ENCODE data around the gene NEURL3. TPM values are rescaled to one million over a fixed set of nuclear protein-coding genes. Genes with fewer than 3 reads are reported as not detected.

The NEURL3 gene
- total RNA-seq, 4 donors from 2014 or later, result not detected

DNA sequence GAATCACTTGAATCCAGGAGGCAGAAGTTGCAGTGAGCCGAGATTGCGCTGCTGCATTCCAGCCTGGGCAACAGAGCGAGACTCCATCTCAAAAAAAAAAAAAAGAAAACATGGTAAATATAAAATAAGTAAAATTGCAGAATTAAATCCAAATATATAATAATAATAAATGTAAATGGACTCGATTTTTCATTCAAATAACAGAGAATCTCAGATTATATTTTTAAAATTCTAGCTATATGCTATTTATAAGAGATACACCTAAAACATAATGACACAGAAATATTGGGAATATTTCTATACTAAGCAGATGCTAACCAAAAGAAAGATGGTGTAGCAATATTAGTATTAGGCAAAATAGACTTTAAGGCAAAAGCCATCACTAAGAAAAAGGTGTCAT is 15.1 kb upstream of the NEURL3 start:
- no peaks in the 10 kb centered on the region for H3K36me3 ChIP-seq
- H3K4me1 ChIP-seq, result no peaks in the 10 kb centered on the region
- no peak overlapping the region for H3K4me3 ChIP-seq
- no peaks in the 10 kb centered on the region for H3K27me3 ChIP-seq
- WGBS, 2 donors (ENCODE audit: low coverage in 1 of 2), result 81 to 84% methylated on average over 4 of the region's 4 CpGs
- ATAC-seq, result no peak
- H3K27ac ChIP-seq, result no peak overlapping the region
- TF ChIP-seq POLR2AphosphoS5 (IDR thresholded peaks at IDR 0.05), result no peak
- TF ChIP-seq POLR2A (IDR thresholded peaks at IDR 0.05), result no peak
- TF ChIP-seq CTCF (IDR thresholded peaks at IDR 0.05), result no peak
- no peak for TF ChIP-seq EP300 (IDR thresholded peaks at IDR 0.05)
- H3K9me3 ChIP-seq, result peaks cover 0 to 8% (median 0%) of the 10 kb centered on the region in 3 donors

DNA sequence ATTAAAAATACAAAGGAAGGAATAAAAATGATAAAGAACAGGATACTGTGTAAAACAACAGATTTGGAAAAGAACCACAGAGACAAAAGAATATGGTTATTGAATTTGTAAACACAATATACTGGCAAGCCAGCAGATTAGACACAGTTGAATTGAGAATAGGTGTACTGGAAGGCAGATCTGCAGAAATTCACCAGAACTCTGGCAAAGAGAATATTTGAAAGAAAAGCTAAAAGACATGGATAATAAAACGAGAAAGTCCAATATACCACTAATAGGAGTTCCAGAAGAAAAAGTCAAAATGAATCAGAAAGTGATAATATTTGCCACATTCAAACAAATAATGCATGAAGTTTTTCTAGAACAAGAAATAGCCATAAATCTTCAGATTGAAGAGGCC is 11.9 kb upstream of the NEURL3 start:
- H3K27me3 ChIP-seq, result no peaks in the 10 kb centered on the region
- H3K4me3 ChIP-seq, result no peak overlapping the region
- TF ChIP-seq POLR2AphosphoS5 (IDR thresholded peaks at IDR 0.05) (no peak), CTCF (IDR thresholded peaks at IDR 0.05) (no peak), EP300 (IDR thresholded peaks at IDR 0.05) (no peak), POLR2A (IDR thresholded peaks at IDR 0.05) (no peak)
- H3K4me1 ChIP-seq, result no peaks in the 10 kb centered on the region
- WGBS, 2 donors (ENCODE audit: low coverage in 1 of 2), result 90% methylated on average over 1 of the region's 1 CpG; no CpG with 5 or more reads in 1 of the 2 donors
- H3K27ac ChIP-seq, result no peak overlapping the region
- H3K9me3 ChIP-seq, result peaks cover 0 to 8% (median 0%) of the 10 kb centered on the region in 3 donors
- no peak for ATAC-seq
- no peaks in the 10 kb centered on the region for H3K36me3 ChIP-seq

DNA sequence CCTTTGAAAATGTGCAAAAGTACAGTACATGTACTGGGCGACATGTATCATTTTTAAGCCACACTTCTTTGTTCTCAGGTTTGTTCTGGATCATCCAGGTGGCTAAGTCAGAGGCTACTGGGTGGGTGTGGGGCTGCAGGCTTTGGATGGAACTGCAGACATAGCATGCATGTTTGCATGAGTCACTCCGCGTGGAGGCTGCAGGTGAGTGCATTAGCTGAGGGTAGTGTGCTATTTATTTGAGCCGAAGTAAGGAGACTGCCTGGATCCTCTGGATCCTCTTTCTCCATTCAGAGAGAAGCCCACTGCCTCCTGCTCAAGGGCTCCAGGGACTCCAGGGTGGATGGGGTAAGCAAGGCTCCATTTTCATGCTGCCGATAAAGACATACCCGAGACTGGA is 9.4 kb upstream of the NEURL3 start:
- H3K27me3 ChIP-seq, result no peaks in the 10 kb centered on the region
- no peak overlapping the region for H3K27ac ChIP-seq
- no peak for TF ChIP-seq EP300 (IDR thresholded peaks at IDR 0.05)
- TF ChIP-seq POLR2AphosphoS5 (IDR thresholded peaks at IDR 0.05), result no peak
- no peak for TF ChIP-seq CTCF (IDR thresholded peaks at IDR 0.05)
- TF ChIP-seq POLR2A (IDR thresholded peaks at IDR 0.05), result no peak
- H3K4me1 ChIP-seq, result peaks cover 0 to 4% (median 0%) of the 10 kb centered on the region in 3 donors
- peaks cover 0 to 8% (median 0%) of the 10 kb centered on the region in 3 donors for H3K9me3 ChIP-seq
- 93% methylated on average over 3 to 5 of the region's 6 CpGs for WGBS, 2 donors (ENCODE audit: low coverage in 1 of 2)
- H3K4me3 ChIP-seq, result no peak overlapping the region
- H3K36me3 ChIP-seq, result no peaks in the 10 kb centered on the region
- ATAC-seq, result no peak

GRCh38 chr2:96512341-96512740 is 7.2 kb upstream of the NEURL3 start:
- Histone ChIP-seq H3K36me3 (no peaks in the 10 kb centered on the region), H3K27ac (no peak overlapping the region), H3K4me1 (peaks cover 0 to 25% (median 5%) of the 10 kb centered on the region in 3 donors), H3K9me3 (peaks cover 0 to 7% (median 0%) of the 10 kb centered on the region in 3 donors), H3K4me3 (no peak overlapping the region), H3K27me3 (no peaks in the 10 kb centered on the region)
- 71% methylated on average over 3 of the region's 4 CpGs; no CpG with 5 or more reads in 1 of the 2 donors for WGBS, 2 donors (ENCODE audit: low coverage in 1 of 2)
- no peak for ATAC-seq
- TF ChIP-seq POLR2AphosphoS5 (IDR thresholded peaks at IDR 0.05) (no peak), EP300 (IDR thresholded peaks at IDR 0.05) (no peak), POLR2A (IDR thresholded peaks at IDR 0.05) (no peak), CTCF (IDR thresholded peaks at IDR 0.05) (no peak)

DNA sequence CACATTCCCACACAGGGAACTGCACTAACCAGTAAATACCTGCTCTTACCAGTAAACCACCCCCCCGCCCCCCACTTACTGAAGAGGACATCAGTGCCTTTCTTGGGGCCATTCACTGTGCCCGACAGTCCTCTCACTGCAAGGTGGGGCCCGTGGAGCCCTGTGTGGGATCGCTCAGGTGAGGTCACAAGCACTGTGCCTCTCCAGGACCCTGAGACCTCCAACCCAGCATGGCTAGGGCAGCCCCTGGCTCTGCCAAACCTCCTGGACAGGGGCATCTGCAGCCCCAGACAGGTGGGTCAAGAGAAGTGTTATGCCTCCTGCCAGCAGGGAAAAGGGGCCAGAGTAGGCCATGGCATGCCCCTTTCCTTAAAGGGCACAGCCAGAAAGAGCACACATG is 6.7 kb upstream of the NEURL3 start:
- 69% methylated on average over 3 of the region's 4 CpGs; no CpG with 5 or more reads in 1 of the 2 donors for WGBS, 2 donors (ENCODE audit: low coverage in 1 of 2)
- H3K27me3 ChIP-seq, result no peaks in the 10 kb centered on the region

More for the DNA sequence above, 6.7 kb upstream of the NEURL3 start:
- Histone ChIP-seq H3K27ac (no peak overlapping the region), H3K36me3 (no peaks in the 10 kb centered on the region), H3K9me3 (peaks cover 0 to 2% (median 0%) of the 10 kb centered on the region in 3 donors), H3K4me1 (peaks cover 0 to 25% (median 5%) of the 10 kb centered on the region in 3 donors), H3K4me3 (no peak overlapping the region)
- no peak for ATAC-seq
- TF ChIP-seq POLR2AphosphoS5 (IDR thresholded peaks at IDR 0.05) (no peak), POLR2A (IDR thresholded peaks at IDR 0.05) (no peak), CTCF (IDR thresholded peaks at IDR 0.05) (no peak), EP300 (IDR thresholded peaks at IDR 0.05) (no peak)

All from gastroesophageal sphincter (tissue), 4 donors.